Activated T-cell treated with anti-CD3 and anti-CD28 coated beads, Interleukin-2, amount 50 U/mL, for 72 hours (primary cell): ENCODE data around the gene SLFN12. TPM values are rescaled to one million over a fixed set of nuclear protein-coding genes. Genes with fewer than 3 reads are reported as not detected.
"Not testable (repeated sequence)": the region's sequence is repeated elsewhere in the genome, so short reads cannot be mapped to it uniquely, and the experiment has no call there.

Experiments
- ATAC-seq, 2 donors: fragments of 150-1000 bp; cut with Tn5 transposase; replicated peaks in 1 of 2; 2 replicates each; pipeline ENCODE4 v1.10.0; 2021; ENCODE audit warnings: moderate library complexity in 2 of 2, mild to moderate bottlenecking in 1 of 2
- DNase-seq, 2 donors: peaks; one replicate each; pipeline ENCODE4 v3.0.0; 2021 to 2022; ENCODE audit warnings: mixed read lengths in 1 of 2
- H3K27ac Mint-ChIP-seq: one replicate; pipeline ENCODE4 v1.8.0; 2022; ENCODE audit warnings: mild to moderate bottlenecking, moderate library complexity, mixed read lengths
- H3K27me3 Mint-ChIP-seq: one replicate; pipeline ENCODE4 v1.8.0; 2022; ENCODE audit warnings: low read depth, mixed read lengths
- H3K36me3 Mint-ChIP-seq, 2 donors: one replicate each; pipeline ENCODE4 v1.8.0; 2022; ENCODE audit warnings: mixed read lengths in 2 of 2, mild to moderate bottlenecking in 1 of 2; ENCODE audit not compliant: insufficient read depth in 2 of 2
- H3K4me1 Mint-ChIP-seq: one replicate; pipeline ENCODE4 v1.8.0; 2022; ENCODE audit warnings: low read depth, mixed read lengths
- H3K4me3 Mint-ChIP-seq, 2 donors: one replicate each; pipeline ENCODE4 v1.8.0; 2022; ENCODE audit warnings: mild to moderate bottlenecking in 2 of 2, mixed read lengths in 2 of 2, moderate library complexity in 2 of 2
- H3K9me3 Mint-ChIP-seq, 2 donors: one replicate each; pipeline ENCODE4 v1.8.0; 2022; ENCODE audit warnings: mixed read lengths in 2 of 2
- total RNA-seq, 2 donors: library from RNA; stranded (reverse); gene quantifications; one replicate each; pipeline ENCODE4 v1.2.3, GENCODE V29; 2022

Gene SLFN12
- 1 to 10 TPM; 9.1 to 9.8 TPM for total RNA-seq

DNA sequence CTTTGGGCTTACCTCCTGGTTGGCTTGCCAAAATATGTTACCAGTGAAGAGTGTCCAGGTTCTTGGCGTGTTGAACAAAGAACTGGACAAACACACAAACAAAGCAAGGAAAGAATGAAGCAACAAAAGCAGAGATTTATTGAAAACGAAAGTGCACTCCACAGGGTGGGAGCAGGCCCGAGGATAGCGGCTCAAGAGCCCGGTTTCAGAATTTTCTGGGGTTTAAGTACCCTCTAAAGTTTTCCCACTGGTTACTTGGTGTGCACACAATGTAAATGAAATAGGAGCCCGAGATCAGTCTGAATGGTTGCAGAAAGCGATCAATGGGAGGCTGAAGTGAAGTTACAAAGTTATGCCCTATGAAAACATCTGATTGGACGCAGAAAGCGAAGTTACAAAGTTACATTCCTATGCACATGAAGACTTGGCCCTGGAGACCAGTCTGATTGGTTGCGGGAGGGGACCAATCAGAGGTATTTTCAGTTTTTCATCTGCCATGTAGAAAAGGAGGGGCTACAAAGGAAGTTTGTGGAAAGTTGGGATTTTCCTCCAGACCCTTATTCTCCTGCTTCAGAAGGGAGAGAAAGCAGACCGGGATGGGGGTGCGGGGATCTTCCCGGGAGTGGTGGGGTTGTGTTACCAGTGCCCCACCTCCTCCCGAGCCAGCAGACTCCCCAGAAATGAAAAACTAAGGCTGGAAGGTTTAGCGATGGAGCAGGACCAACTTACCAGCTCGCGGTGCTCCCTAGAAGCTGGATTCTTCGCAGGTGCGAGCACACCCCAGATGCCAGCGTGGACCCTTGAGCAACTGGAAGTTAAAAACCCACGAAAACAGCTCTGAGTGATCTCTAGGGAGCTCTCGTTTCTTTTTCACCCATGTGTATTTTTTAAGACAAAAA, at the start of gene SLFN12:
SLFN12 (minus strand) TSS at position 325 of the 899 bp plus-strand sequence. CDS start 9,472 bp downstream, outside the sequence.
- no peaks in the 10 kb centered on the region for H3K9me3 Mint-ChIP-seq
- no peaks in the 10 kb centered on the region for H3K36me3 Mint-ChIP-seq
- peaks cover 48% of the 10 kb centered on the region for H3K4me1 Mint-ChIP-seq
- DNase-seq (peak; percentile 30 to 57), ATAC-seq (peak; percentile 77 to 81)
- no peaks in the 10 kb centered on the region for H3K27me3 Mint-ChIP-seq
- peak within 1 kb of the TSS; percentile 93 to 95 for H3K4me3 Mint-ChIP-seq
- H3K27ac Mint-ChIP-seq: peak within 1 kb of the TSS; percentile 91

DNA sequence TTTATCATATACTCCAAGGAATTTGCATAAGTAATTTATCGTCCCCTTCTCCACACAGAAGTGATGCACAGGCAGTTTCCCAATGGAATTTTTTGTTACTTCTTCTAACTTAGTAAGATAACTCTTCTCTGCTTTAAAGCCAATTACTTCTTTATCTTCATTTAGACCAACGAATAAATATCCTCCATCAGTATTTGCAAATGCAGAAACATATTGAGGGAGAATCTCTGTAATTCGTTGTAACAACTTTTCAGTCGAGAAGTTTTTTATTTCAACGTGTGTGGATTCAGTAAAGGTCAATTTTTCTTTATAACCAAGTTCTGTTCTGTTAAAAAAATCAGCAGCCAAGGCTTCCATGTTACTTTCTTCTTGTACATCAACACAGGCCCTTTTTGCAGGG, 47.0 kb upstream of the SLFN12 start:
- peaks cover 2 to 8% of the 10 kb centered on the region in 2 donors for H3K9me3 Mint-ChIP-seq
- peak overlapping the region; percentile 39 for H3K27ac Mint-ChIP-seq
- DNase-seq: no peak
- no peak overlapping the region for H3K4me3 Mint-ChIP-seq
- no peaks in the 10 kb centered on the region for H3K27me3 Mint-ChIP-seq
- no peak for ATAC-seq
- H3K4me1 Mint-ChIP-seq: peaks cover 3% of the 10 kb centered on the region
- peaks cover 21 to 67% of the 10 kb centered on the region in 2 donors for H3K36me3 Mint-ChIP-seq

DNA sequence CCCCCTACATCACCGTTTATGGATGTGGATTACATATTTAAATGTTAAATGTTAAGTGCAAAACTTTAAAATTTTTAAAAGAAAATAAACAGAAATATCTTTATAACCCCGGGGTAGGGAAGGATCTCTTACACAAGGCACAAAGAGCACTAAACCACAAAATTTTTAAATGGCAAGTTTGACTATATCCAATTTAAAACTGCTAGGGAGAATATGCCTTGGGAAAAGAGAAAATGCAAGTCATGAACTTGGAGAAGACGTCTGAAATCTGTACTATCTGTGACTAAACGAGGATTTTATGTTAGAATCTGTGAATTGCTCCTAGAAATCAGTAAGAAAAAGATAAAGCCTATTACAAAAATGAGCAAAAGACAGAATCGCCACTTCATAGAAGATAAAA, 44.9 kb upstream of the SLFN12 start:
- DNase-seq (no peak), ATAC-seq (no peak)
- Mint-ChIP-seq H3K4me1 (peaks cover 3% of the 10 kb centered on the region), H3K9me3 (peaks cover 5 to 13% of the 10 kb centered on the region in 2 donors), H3K4me3 (no peak overlapping the region), H3K27me3 (no peaks in the 10 kb centered on the region), H3K27ac (no peak overlapping the region), H3K36me3 (peaks cover 19 to 70% of the 10 kb centered on the region in 2 donors)

DNA sequence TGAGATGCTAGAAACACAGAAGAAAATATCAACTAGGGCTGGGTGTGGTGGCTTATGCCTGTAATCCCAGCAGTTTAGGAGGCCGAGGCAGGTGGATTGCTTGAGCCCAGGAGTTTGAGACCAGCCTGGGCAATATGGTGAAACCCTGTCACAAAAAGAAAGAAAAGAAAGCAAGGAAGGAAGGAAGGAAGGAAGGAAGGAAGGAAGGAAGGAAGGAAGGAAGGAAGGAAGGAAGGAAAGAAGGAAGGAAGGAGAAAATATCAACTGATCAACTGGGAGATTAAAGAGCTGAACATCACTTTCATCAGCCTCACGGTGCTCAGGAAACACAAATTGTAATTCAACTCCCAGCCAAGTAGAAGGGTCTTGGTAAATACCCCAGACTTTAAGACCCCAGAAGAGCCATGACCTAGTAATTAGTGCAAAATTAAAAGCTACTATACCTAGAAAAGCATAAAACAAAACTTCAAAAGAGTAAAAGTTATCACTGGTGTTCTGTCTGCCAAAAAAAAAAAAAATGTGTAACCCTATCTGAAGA, 44.1 kb upstream of the SLFN12 start:
- H3K27ac Mint-ChIP-seq: peak overlapping the region; percentile 64
- no peaks in the 10 kb centered on the region for H3K27me3 Mint-ChIP-seq
- H3K9me3 Mint-ChIP-seq: peaks cover 6 to 15% of the 10 kb centered on the region in 2 donors
- H3K36me3 Mint-ChIP-seq: peaks cover 22 to 68% of the 10 kb centered on the region in 2 donors
- no peak overlapping the region for H3K4me3 Mint-ChIP-seq
- no peak for ATAC-seq
- H3K4me1 Mint-ChIP-seq: peaks cover 3% of the 10 kb centered on the region
- no peak for DNase-seq

DNA sequence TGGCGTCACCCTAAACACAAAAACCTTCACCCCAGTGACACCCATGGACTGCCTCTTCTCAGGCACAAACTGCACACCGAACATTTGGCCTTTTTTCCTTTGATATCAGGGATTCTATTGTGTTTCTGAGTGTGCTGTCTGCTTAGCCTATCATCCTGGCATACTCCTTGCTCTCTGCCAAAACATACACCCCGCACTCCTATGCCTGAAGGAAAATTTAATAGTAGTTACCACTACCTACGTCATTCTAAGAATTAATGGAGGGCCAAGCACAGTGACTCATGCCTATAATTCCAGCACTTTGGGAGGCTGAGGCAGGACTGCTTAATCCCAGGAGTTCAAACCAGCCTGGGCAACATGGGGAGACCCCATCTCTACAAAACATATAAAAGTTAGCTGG, 36.2 kb upstream of the SLFN12 start:
- DNase-seq (no peak), ATAC-seq (no peak)
- H3K4me3 Mint-ChIP-seq: no peak overlapping the region
- no peak overlapping the region for H3K27ac Mint-ChIP-seq
- H3K36me3 Mint-ChIP-seq: peaks cover 13 to 28% of the 10 kb centered on the region in 2 donors
- peaks cover 12% of the 10 kb centered on the region for H3K4me1 Mint-ChIP-seq
- H3K27me3 Mint-ChIP-seq: no peaks in the 10 kb centered on the region
- H3K9me3 Mint-ChIP-seq: peaks cover 9 to 14% of the 10 kb centered on the region in 2 donors

DNA sequence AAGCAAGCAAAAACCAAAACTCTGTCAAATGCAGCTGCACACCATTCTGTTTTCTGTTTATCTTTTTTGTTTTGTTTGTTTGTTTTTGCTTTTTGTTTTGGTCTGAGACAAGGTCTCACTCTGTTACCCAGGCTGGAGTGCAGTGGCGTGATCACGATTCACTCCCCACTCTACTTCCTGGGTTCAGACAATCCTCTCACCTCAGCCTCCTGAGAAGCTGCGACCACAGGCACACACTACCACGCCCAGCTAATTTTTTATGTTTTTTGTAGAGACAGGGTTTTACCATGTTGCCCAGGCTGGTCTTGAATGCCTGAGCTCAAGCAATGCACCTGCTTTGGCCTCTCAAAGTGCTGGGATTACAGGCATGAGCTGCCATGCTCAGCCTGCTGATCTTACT, 35.5 kb upstream of the SLFN12 start:
- Mint-ChIP-seq H3K9me3 (peaks cover 8 to 10% of the 10 kb centered on the region in 2 donors), H3K4me1 (peaks cover 12% of the 10 kb centered on the region), H3K27ac (no peak overlapping the region), H3K4me3 (no peak overlapping the region), H3K36me3 (peaks cover 11 to 22% of the 10 kb centered on the region in 2 donors), H3K27me3 (no peaks in the 10 kb centered on the region)
- no peak for DNase-seq
- ATAC-seq: peak in 1 of 2 donors; percentile 25

DNA sequence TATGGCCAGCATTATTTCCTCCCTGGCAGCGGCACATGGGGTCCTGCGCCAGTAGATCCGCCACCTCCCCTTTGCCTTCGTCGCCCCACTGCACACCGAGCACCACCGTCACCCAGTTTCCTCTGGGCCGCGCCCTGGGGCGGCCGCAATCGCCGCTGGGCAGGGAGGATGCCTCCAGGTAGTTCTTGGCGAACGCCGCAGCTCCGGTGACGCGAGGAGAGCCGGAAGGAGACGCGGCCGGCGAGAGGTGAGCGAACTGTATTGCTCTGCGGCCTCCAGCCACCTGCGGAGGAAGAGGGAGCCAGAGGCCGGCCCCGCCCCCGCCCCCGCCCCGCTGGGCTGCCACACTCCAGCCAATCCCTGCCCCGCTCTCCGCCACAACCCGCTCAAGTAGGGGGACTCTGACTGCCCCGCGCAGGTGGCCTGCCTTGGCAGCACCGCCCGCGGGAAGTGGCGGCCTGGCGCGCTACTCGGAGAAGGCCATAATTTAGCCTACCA, 28.1 kb upstream of the SLFN12 start:
- DNase-seq (peak; percentile 54 to 60), ATAC-seq (peak; percentile 86 to 87)
- Mint-ChIP-seq H3K4me1 (peaks cover 12% of the 10 kb centered on the region), H3K4me3 (peak overlapping the region; percentile 73 to 98), H3K36me3 (peaks cover 7 to 24% of the 10 kb centered on the region in 2 donors), H3K27ac (no peak overlapping the region), H3K9me3 (peaks cover 0 to 2% of the 10 kb centered on the region in 2 donors), H3K27me3 (no peaks in the 10 kb centered on the region)

DNA sequence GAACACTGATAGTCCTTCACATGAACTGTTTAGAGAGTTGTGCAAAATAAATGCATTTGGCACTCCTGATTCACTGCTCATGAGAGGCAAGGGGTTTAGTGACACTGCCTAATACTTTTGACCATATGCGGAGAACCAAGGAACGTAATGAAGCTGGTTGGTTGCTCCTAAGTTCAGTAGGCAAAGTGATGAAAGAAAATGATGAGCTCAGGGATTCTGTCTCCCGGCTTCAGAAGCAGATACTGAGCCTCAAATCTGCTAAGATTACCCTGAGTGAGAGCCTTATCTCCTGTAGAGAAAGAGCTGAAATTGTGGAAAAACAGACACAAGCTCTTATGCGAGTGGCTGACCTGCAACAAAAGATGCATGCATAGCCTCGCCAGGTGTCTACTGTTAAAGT, 21.7 kb upstream of the SLFN12 start:
- H3K4me3 Mint-ChIP-seq, H3K27me3 Mint-ChIP-seq, H3K4me1 Mint-ChIP-seq, H3K36me3 Mint-ChIP-seq, H3K9me3 Mint-ChIP-seq, ATAC-seq, H3K27ac Mint-ChIP-seq, DNase-seq: not testable (repeated sequence)

DNA sequence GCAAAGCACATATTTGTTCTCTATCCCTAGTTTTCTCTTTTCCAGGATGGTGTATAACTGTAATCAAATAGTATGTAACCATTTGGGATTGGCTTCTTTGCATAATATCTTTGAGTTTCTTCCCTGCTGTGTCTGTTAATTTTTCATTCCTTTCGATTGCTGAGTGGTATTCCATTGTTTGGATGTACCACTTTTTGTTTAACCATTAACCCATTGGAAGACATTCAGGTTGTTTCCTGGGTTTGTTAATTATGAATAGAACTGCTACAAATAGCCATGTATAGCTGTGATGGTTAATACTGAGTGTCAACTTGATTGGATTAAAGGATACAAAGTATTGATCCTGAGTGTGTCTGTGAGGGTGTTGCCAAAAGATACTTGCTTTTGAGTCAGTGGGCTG, 20.9 kb upstream of the SLFN12 start:
- DNase-seq (no peak), ATAC-seq (no peak)
- no peak overlapping the region for H3K4me3 Mint-ChIP-seq
- H3K9me3 Mint-ChIP-seq: peaks cover 1 to 4% of the 10 kb centered on the region in 2 donors
- H3K27me3 Mint-ChIP-seq: no peaks in the 10 kb centered on the region
- H3K36me3 Mint-ChIP-seq: no peaks in the 10 kb centered on the region
- no peaks in the 10 kb centered on the region for H3K4me1 Mint-ChIP-seq
- H3K27ac Mint-ChIP-seq: no peak overlapping the region

DNA sequence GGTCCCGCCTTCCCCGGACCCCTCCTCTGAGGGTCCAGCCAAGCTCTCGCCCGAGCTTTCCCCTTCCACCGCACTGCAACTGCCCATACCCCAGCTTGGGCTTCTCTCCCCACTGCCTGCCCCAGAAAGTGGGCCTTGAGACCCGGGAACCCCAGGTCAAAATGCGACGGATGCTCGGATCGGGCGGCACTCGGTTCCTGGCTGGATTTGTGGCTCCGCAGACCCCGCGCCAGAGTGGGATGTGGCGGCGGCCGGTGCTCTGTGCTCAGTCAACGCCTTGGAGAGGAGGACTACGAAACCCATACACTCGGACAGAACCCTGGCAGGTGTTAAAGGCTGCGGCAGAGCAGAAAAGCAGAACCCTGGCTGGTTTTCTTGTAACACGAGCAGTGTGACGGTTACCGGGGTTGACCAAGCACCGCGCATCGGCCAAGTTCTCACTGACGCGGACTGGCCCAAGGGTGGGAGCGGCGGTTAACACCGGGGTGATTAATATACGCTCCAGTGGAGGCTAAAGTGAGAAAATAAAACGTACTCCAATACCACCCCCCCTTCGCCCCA, 17.2 kb upstream of the SLFN12 start:
- H3K36me3 Mint-ChIP-seq: peaks cover 2 to 3% of the 10 kb centered on the region in 2 donors
- H3K9me3 Mint-ChIP-seq: no peaks in the 10 kb centered on the region
- H3K4me3 Mint-ChIP-seq: peak overlapping the region in 1 of 2 donors; percentile 11
- no peak for DNase-seq
- H3K27ac Mint-ChIP-seq: no peak overlapping the region
- no peaks in the 10 kb centered on the region for H3K27me3 Mint-ChIP-seq
- no peak for ATAC-seq
- H3K4me1 Mint-ChIP-seq: peaks cover 19% of the 10 kb centered on the region

DNA sequence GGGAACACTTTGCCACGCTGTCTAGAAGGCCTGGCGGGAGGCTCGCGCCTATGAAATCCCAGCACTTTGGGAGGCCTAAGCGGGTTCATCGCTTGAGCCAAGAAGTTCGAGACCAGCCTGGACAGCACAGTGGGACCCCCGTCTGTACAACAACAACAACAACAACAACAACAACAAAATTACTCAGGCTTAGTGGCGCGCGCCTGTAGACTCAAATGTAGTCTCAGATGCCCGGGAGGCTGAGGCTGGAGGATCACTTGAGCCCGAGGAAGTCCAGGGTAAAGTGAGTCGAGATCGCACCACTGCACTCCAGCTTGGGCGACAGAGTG, 16.6 kb upstream of the SLFN12 start:
- H3K27ac Mint-ChIP-seq: no peak overlapping the region
- H3K4me1 Mint-ChIP-seq: peaks cover 19% of the 10 kb centered on the region
- peak overlapping the region; percentile 70 to 81 for H3K4me3 Mint-ChIP-seq
- no peaks in the 10 kb centered on the region for H3K27me3 Mint-ChIP-seq
- no peak for DNase-seq
- H3K9me3 Mint-ChIP-seq: no peaks in the 10 kb centered on the region
- peaks cover 2 to 3% of the 10 kb centered on the region in 2 donors for H3K36me3 Mint-ChIP-seq
- ATAC-seq: no peak

DNA sequence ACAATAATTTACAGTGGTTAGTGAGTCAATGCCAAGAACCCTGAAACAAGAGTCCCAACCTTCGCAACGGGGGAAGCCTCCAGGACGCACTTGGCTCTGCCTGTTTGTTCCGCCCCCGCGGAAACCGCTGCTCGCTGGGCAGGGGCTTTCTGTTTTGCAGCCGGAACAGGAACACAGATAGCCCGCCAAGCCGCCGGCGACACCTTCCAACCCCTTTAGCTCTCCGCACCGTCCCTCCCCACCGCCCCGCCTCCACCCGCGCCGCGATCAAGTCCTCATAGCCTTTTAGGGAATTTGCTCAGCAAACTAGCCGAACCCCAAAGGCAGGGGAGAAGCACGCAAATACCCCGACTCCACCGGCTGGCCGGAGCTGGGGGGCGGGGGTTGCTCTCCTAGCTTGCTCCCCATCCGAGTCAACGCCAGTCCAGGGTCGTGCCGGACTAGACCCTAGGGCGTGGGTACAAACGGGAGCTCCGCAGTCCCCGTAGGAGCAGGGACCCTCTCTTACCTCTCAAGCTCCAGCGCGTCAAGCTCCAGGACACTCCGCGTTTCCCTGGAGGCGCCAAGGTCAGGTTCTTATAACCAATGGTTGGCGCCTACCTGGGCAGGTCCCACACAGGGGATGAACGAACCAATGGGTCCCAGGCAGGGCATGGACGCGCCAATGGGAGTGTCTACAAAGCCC, 16.1 kb upstream of the SLFN12 start, which contains the start of gene SLFN13:
SLFN13 (minus strand) TSS at position 553 of the 685 bp plus-strand sequence. CDS start 3,086 bp downstream, outside the sequence.
- H3K36me3 Mint-ChIP-seq: peaks cover 2 to 3% of the 10 kb centered on the region in 2 donors
- DNase-seq (peak; percentile 94 to 95), ATAC-seq (peak; percentile 97 to 98)
- peaks cover 19% of the 10 kb centered on the region for H3K4me1 Mint-ChIP-seq
- no peak within 1 kb of the TSS for H3K27ac Mint-ChIP-seq
- no peaks in the 10 kb centered on the region for H3K9me3 Mint-ChIP-seq
- H3K4me3 Mint-ChIP-seq: peak within 1 kb of the TSS; percentile 70 to 81
- H3K27me3 Mint-ChIP-seq: no peaks in the 10 kb centered on the region
